Esophagus squamous epithelium (tissue), 4 donors: ENCODE results near the gene PCOLCE2.

Experiments
- CTCF ChIP-seq, 6 experiments: fragments of 450-650 bp in 4 of 6; fragments of 200-600 bp in 2 of 6; sonication (generic) in 2 of 6; IDR thresholded peaks; one replicate each; pipeline ENCODE4 v1.5.1; 2016 to 2019; ENCODE audit warnings: antibody characterized with exemption in 6 of 6, mild to moderate bottlenecking in 4 of 6, moderate library complexity in 4 of 6
- POLR2A ChIP-seq, 4 donors: fragments of 450-650 bp; IDR thresholded peaks; one replicate each; pipeline ENCODE4 v1.6.1; 2017; ENCODE audit warnings: antibody characterized with exemption in 4 of 4, mild to moderate bottlenecking in 4 of 4, moderate library complexity in 3 of 4

DNA sequence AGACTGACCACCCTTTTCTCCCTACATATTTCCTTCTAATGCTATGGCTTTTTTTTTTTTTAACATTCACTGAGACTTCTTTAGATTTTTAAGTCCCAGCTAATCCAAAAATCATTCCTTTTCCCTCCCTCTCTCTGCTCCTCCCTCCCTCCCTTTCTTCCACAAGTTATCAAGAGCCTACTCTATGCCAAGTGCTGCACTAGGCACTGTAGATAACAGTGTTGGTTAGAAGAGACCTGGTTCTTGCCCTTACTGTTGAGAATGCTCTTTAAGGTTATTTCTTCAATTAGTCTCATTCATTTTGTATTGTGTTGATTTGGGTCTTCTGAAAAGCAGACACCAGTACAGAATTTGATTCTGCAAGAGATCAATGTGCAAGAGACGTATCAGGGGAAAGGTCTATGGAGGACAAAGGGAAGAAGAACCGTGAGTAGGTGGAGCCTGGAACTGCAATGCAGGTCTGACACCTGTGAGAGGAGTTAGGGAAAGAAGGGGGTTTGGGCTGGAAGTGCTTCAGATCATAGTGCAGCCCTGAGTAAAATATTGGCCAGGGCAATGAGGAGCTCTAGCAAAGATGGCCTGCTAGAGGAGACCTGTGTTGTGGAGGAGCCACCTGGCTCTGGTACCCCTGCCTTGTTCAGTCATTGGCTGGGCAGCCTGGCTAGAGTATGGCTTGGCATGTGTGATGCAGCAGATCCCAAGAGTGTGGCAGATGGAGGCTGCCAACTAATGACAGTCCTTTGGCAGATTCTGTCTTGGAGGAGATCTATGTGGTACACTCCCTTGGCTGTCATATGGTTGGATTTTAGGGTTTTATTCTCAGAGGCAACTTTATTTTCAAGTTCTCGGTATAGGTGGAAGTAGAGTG is 9.7 kb upstream of the PCOLCE2 start:
- TF ChIP-seq POLR2A (IDR thresholded peaks at IDR 0.05) (no peak), CTCF (IDR thresholded peaks at IDR 0.05) (no peak)
